ENCODE measurements around the gene PDLIM7. TPM values are rescaled to one million over a fixed set of nuclear protein-coding genes. Genes with fewer than 3 reads are reported as not detected.

The PDLIM7 gene
- total RNA-seq, 1 donor from 2014 or later: 118 TPM

DNA sequence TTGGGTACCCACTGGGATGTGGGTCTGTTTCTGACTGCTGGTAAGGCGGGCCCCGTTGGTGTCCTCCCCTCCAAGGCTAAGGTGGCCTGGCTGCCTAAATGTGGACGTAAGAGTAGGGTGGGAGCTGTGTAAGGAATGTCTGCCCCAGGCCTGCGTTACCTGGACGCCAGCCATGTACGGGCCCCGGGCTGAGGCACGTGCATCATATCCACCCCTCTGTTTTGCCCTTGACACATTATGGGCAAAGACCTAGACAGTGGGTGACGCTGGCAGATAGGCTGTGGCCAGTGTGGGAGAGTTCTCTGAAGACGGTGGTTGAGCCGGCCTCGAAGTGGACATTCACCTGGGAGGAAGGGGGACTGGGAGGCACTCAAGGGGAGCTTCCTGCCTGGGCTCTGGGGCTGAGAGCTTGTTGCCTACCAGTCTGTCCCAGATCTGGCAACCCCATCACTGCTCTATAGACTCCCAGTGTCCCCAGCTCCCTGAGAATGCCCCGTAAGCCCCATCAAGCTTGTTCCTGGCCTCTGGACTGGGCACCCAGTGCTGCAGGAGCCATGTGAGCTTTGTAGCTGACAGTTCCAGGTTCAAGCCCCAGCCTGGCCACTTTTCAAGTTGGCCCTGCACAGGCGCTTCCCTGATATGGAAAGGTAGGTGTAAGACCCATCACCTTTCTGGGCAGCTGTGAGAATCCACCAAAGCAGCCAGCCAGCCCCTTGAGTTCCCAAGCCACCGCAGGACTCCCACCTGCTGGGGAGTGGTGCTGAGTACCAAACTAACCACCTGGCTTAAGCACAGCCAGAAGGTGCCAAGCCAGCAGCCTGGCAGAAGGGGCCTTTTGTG, 54.0 kb downstream of the PDLIM7 start:
- Histone ChIP-seq H3K4me1 (peaks cover 22% of the 10 kb centered on the region), H3K27ac (no peak overlapping the region), H3K9me3 (no peaks in the 10 kb centered on the region), H3K36me3 (peaks cover 0 to 16% of the 10 kb centered on the region in 2 donors), H3K4me3 (no peak overlapping the region), H3K27me3 (no peaks in the 10 kb centered on the region)
- intact Hi-C loops (cut with DNase I): no loop called here
- DNase-seq (ENCODE audit: extremely low spot score in 2 of 2): no peak
- TF ChIP-seq CTCF (IDR thresholded peaks at IDR 0.05): no peak
- TF ChIP-seq POLR2A (IDR thresholded peaks at IDR 0.05): no peak
- TF ChIP-seq POLR2AphosphoS5 (IDR thresholded peaks at IDR 0.05; ENCODE audit: insufficient read depth in 1 of 2, low read depth in 1 of 2): no peak

DNA sequence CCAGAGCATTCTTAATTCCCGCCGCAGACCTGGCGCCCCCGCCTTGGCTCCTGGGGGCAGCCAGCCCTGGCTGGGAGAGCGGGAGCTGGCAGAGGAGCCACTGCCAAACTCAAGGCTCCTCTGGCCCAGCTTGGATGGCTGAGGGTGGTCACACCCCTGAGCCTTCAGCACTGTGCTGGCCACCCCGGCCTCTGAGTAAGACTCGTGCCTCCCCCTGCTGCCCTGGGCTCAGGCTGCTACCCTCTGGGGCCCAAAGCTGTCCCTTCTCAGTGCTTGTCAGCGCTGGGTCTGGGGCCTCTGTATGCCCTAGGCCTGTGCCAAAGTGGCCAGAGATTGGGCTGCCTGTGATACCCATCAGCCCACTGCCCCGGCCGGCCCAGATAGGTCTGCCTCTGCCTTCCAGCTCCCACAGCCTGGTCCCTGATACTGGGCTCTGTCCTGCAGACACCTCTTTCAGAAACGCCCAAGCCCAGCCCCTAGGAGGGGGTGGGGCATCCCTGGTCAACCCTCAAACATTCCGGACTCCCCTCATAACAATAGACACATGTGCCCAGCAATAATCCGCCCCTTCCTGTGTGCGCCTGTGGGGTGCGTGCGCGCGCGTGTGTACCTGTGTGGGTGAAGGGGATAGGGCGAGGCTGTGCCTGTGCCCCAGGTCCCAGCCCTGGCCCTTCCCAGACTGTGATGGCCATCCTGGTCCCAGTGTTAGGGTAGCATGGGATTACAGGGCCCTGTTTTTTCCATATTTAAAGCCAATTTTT, 55.2 kb downstream of the PDLIM7 start:
- intact Hi-C loops (cut with DNase I): no loop called here
- peaks cover 11% of the 10 kb centered on the region for H3K4me1 ChIP-seq
- no peak overlapping the region for H3K27ac ChIP-seq
- DNase-seq (ENCODE audit: extremely low spot score in 2 of 2): no peak
- H3K27me3 ChIP-seq: no peaks in the 10 kb centered on the region
- H3K9me3 ChIP-seq: no peaks in the 10 kb centered on the region
- TF ChIP-seq POLR2A (IDR thresholded peaks at IDR 0.05): no peak
- TF ChIP-seq POLR2AphosphoS5 (IDR thresholded peaks at IDR 0.05; ENCODE audit: insufficient read depth in 1 of 2, low read depth in 1 of 2): no peak
- TF ChIP-seq CTCF (IDR thresholded peaks at IDR 0.05): no peak
- no peak overlapping the region for H3K4me3 ChIP-seq
- peaks cover 0 to 20% of the 10 kb centered on the region in 2 donors for H3K36me3 ChIP-seq

DNA sequence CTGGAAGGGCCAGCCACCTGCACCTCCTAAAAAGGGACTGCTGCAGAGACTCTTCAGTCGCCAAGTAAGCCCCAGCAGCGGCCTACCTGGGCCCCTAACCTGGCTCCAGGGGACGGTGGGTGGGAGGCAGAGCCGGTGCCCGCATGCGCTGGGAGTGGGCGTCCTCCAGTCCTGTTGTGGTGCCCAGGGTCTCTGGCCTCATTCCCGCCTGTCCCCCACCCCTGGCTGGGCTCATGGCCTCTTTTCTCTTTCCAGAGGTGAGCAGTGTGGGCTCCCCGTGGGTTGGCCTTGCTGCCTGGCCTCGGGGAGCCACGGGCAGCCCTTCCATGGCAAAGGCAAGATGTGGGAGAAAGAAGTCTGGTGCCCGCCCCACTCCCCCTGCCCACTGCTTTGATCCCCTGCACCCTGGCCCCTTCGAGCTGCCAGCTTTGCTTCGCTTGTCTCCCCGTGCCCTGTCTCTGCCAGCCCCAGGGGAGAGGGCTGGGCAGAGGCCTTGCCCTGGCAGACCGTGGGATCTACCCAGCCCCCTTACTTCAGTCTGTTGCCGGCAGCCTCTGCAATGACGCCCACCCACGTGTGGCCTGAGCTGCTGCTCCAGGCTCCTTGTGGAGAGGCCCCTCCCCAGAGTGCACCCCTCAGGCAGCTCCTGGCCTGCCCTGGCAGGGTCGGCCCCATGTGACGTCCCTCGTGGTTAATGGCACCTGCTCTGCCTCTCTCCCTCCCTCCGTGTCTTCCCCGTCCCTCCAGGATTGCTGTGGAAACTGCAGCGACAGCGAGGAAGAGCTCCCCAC, 56.2 kb downstream of the PDLIM7 start:
- Histone ChIP-seq H3K36me3 (peaks cover 0 to 26% of the 10 kb centered on the region in 2 donors), H3K9me3 (no peaks in the 10 kb centered on the region), H3K27ac (no peak overlapping the region), H3K27me3 (no peaks in the 10 kb centered on the region), H3K4me1 (peaks cover 3% of the 10 kb centered on the region), H3K4me3 (no peak overlapping the region)
- no peak for DNase-seq (ENCODE audit: extremely low spot score in 2 of 2)
- intact Hi-C loops (cut with DNase I): no loop called here
- TF ChIP-seq POLR2AphosphoS5 (IDR thresholded peaks at IDR 0.05; ENCODE audit: insufficient read depth in 1 of 2, low read depth in 1 of 2) (no peak), CTCF (IDR thresholded peaks at IDR 0.05) (no peak), POLR2A (IDR thresholded peaks at IDR 0.05) (no peak)

- H3K36me3 ChIP-seq: peaks cover 0 to 34% of the 10 kb centered on the region in 2 donors
- intact Hi-C loops (cut with DNase I): no loop called here
- H3K4me1 ChIP-seq: no peaks in the 10 kb centered on the region
- H3K4me3 ChIP-seq: no peak overlapping the region
- TF ChIP-seq POLR2A (IDR thresholded peaks at IDR 0.05): no peak
- H3K27ac ChIP-seq: no peak overlapping the region
- no peaks in the 10 kb centered on the region for H3K27me3 ChIP-seq
- H3K9me3 ChIP-seq: no peaks in the 10 kb centered on the region
- DNase-seq (ENCODE audit: extremely low spot score in 2 of 2): no peak
These were observed 57.0 kb downstream of the PDLIM7 start for GRCh38 chr5:177440211-177440989.

All from vagina (tissue), 2 donors.